Measurements from ENCODE around the gene TMEM125.

The TMEM125 gene

DNA sequence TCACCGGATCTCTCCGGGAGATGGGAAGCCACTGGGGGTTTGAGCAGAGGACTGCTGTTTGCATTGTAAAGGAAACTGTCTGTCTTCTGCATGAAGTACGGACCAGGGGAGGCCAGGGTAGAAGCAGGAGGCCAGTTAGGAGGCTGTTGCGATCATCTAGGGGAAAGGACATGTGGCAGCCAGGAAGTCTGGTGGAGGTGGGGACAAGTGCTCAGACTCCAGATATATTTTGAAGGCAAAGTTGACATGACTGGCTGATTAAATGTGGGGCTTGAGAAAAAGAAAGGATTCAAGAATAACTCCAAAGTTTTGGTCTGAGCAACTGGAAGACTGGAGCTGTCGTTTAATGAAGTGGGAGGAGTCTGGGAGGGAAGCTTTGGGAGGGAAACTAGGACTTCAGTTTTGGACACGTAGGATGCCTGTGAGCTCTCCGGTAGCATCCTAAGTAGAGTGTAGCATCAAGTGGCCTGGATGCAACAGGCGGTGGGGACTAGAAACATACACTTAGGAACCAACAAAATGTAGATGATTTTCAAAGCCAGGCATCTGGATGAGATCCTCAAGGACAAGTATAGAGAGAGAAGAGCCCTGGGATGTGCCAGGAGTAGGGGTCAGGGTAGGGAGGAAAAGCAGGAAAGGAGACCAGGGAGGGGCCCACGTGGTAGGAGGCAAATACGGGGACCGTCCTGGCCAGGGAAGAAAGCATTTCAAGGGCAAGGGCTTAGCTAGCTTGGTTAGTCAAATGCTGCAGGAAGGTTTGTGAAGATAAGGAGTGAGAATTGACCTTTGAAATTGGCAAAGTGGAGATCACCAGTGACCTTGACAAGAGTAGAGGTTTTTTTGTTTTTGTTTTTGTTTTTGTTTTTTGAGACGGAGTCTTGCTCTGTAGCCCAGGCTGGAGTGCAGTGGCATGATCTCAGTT lies 19.3 kb downstream of the TMEM125 start:
- Mint-ChIP-seq H3K36me3 (ENCODE audit: low read depth) (no peaks in the 10 kb centered on the region), H3K9me3 (no peaks in the 10 kb centered on the region), H3K27ac (no peak overlapping the region)

DNA sequence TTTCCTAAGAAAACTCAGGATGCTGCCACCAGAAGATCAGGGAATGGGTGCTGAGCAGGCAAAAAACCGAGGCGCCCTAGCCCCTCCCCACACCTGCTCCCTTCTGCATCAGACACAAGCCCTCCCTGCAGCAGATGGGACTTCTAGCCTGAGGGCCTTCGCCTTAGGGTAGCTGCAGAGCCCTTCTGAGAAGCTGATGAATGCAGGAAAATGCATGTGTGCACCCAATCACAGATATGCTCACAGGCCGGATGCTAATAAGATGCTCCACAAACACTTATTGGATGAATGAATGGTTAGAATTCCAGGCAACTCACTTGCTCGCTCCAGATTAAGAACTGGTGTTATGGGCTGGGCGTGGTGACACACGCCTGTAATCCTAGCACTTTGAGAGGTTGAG lies 22.4 kb downstream of the TMEM125 start:
- peaks cover 22% of the 10 kb centered on the region for H3K4me1 Mint-ChIP-seq (ENCODE audit: low read depth)
- H3K27ac Mint-ChIP-seq, result no peak overlapping the region
- DNase-seq, result no peak
- H3K27me3 Mint-ChIP-seq, result no peaks in the 10 kb centered on the region
- no peaks in the 10 kb centered on the region for H3K9me3 Mint-ChIP-seq
- H3K4me3 Mint-ChIP-seq, result no peak overlapping the region
- no peaks in the 10 kb centered on the region for H3K36me3 Mint-ChIP-seq (ENCODE audit: low read depth)

More for the DNA sequence above, 19.3 kb downstream of the TMEM125 start:
- no peaks in the 10 kb centered on the region for H3K4me1 Mint-ChIP-seq (ENCODE audit: low read depth)
- no peak for DNase-seq
- H3K4me3 Mint-ChIP-seq, result no peak overlapping the region
- H3K27me3 Mint-ChIP-seq, result no peaks in the 10 kb centered on the region

DNA sequence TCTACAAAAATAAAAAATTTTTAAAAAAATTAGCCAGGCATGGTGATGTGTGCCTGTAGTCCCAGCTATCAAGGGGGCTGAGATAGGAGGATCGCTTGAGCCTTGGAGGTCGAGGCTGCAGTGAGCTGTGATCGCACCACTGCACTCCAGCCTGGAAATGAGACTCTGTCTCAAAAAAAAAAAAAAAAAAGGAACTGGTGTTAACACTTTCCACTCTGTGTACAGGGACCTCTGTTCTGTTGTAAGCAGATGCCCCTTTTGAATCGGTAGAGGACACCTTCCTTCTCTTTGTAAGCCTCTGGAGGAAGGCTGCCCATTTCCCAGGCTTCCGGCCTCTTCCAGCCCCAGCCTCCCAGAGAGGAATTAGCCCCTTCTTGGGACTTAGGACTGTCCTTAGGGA lies 22.9 kb downstream of the TMEM125 start:
- no peaks in the 10 kb centered on the region for H3K36me3 Mint-ChIP-seq (ENCODE audit: low read depth)
- H3K9me3 Mint-ChIP-seq, result no peaks in the 10 kb centered on the region
- peaks cover 22% of the 10 kb centered on the region for H3K4me1 Mint-ChIP-seq (ENCODE audit: low read depth)
- H3K27me3 Mint-ChIP-seq, result no peaks in the 10 kb centered on the region
- no peak for DNase-seq
- no peak overlapping the region for H3K27ac Mint-ChIP-seq
- no peak overlapping the region for H3K4me3 Mint-ChIP-seq

DNA sequence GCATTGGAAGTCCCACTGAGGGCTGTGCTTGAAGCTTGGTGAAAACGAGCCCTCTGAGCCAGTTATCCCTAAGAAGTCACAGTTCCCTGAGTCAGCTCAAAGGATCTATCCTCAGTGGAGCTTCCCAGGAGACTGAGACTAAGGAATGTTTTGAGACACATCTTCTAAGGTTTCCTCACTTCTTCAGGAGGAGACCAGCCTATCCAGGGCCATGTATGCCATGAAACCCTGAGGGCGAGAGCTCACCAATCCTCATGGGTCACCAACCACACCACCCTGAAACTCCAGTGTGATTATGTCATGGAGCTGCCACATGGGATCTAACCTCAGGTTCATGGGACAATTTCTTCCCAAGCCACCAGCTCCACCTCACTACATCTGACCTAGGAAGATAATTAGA lies 23.4 kb downstream of the TMEM125 start:
- H3K27ac Mint-ChIP-seq, result no peak overlapping the region
- H3K36me3 Mint-ChIP-seq (ENCODE audit: low read depth), result no peaks in the 10 kb centered on the region

DNA sequence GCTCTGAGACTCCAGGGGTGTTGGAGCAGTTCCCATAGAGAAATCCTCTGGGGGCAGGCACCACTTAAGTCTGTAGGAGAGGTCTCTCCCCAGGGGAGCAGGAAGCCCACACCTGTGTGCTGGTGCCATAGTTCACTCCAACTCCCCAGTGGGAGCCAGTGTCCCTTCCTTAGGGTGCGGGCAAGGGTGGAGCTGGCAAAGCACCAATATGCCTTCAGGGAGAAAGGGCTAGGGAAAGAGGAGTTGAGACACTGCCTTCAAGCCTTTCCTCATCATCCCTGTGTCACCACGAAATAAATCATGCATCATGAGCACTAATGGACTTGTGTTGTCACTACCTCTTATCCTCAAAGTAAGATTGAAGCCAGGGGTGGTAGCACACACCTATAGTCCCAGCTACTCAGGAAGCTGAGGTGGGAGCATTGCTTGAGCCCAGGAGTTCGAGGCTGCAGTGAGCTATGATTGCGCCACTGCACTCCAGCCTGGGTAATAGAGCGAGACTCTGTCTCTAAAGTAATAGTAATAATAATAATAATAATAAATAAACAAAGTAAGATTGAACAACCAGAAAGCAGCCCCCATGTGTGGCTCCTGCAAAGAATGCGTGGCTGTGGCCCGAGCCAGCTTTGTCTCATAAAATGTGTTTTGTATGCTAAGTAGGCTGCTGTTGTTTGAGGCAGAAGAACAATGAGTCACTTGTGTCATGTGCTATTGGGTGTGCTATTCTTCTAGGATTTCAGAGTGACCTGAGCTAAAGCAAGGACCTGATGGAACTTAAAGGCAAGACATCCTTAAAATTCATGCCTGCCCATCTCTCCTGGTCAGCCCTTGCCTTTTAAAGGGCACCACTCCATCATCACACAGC lies 24.3 kb downstream of the TMEM125 start:
- Mint-ChIP-seq H3K27me3 (no peaks in the 10 kb centered on the region), H3K36me3 (ENCODE audit: low read depth) (no peaks in the 10 kb centered on the region), H3K4me1 (ENCODE audit: low read depth) (peaks cover 22% of the 10 kb centered on the region), H3K9me3 (no peaks in the 10 kb centered on the region), H3K27ac (no peak overlapping the region), H3K4me3 (no peak overlapping the region)
- no peak for DNase-seq

More for the DNA sequence above, 23.4 kb downstream of the TMEM125 start:
- DNase-seq, result no peak
- H3K27me3 Mint-ChIP-seq, result no peaks in the 10 kb centered on the region
- no peaks in the 10 kb centered on the region for H3K9me3 Mint-ChIP-seq
- H3K4me1 Mint-ChIP-seq (ENCODE audit: low read depth), result peaks cover 22% of the 10 kb centered on the region
- H3K4me3 Mint-ChIP-seq, result no peak overlapping the region

DNA sequence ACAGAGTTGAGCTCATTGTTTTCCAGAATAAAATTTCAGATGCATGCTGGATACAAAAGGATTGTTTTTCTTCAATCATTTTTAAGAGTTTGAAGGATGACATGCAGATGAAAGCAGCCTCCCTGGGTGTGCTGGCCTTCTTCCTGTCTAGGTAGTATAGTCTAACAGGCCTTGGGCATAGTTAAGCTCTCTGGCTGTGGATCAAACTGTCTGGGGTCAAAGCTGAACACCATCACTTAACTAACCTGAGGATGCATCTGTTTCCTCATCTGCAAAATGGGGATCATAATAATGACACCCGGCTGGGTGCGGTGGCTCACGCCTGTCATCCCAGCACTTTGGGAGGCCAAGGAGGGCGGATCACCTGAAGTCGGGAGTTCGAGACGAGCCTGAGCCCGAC lies 25.0 kb downstream of the TMEM125 start:
- no peaks in the 10 kb centered on the region for H3K27me3 Mint-ChIP-seq
- no peak for DNase-seq
- H3K4me1 Mint-ChIP-seq (ENCODE audit: low read depth), result peaks cover 22% of the 10 kb centered on the region
- H3K9me3 Mint-ChIP-seq, result no peaks in the 10 kb centered on the region
- H3K27ac Mint-ChIP-seq, result peak overlapping the region; percentile 37
- H3K4me3 Mint-ChIP-seq, result no peak overlapping the region
- no peaks in the 10 kb centered on the region for H3K36me3 Mint-ChIP-seq (ENCODE audit: low read depth)

DNA sequence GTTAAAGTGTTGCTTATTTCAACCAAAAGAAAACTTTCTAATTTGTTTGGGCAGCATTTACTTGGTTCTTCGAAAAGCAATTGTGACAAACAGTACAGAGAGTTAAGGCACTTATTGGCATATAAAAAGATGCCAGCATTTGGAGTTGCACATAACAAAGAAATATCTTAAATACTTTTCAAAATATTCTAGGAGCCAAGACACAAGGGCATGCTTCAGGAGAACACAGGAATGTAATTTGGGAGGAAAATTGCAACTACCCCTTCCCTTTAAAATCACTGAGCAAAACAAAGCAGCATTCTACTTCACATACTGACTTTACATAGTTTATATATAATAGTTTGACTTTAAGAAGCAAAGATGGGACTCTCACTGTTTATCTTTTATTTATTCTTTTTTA lies 26.4 kb downstream of the TMEM125 start:
- DNase-seq, result no peak
- Mint-ChIP-seq H3K36me3 (ENCODE audit: low read depth) (no peaks in the 10 kb centered on the region), H3K27me3 (no peaks in the 10 kb centered on the region), H3K4me3 (no peak overlapping the region), H3K9me3 (no peaks in the 10 kb centered on the region), H3K4me1 (ENCODE audit: low read depth) (peaks cover 22% of the 10 kb centered on the region), H3K27ac (peak overlapping the region; percentile 79)

DNA sequence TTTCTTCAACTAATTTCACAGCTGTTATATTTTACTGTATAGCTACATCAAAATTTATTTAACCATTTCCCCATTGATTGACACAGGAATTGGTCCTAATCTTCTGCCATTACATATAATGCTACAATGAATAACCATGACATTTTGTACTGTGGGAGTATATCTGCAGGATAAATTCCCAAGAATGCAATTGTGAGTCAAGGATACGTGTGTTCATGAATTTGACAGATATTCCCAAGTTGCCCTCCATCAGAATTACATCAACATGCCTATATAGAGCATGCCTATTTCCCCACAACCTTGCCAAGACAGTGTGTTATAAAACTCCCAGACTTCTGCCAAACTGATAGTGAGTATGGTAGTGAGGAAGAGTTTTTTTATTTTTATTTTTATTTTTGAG lies 28.3 kb downstream of the TMEM125 start:
- no peaks in the 10 kb centered on the region for H3K27me3 Mint-ChIP-seq
- H3K36me3 Mint-ChIP-seq (ENCODE audit: low read depth), result no peaks in the 10 kb centered on the region
- H3K4me3 Mint-ChIP-seq, result no peak overlapping the region
- peaks cover 22% of the 10 kb centered on the region for H3K4me1 Mint-ChIP-seq (ENCODE audit: low read depth)
- no peak for DNase-seq
- H3K27ac Mint-ChIP-seq, result no peak overlapping the region
- no peaks in the 10 kb centered on the region for H3K9me3 Mint-ChIP-seq

DNA sequence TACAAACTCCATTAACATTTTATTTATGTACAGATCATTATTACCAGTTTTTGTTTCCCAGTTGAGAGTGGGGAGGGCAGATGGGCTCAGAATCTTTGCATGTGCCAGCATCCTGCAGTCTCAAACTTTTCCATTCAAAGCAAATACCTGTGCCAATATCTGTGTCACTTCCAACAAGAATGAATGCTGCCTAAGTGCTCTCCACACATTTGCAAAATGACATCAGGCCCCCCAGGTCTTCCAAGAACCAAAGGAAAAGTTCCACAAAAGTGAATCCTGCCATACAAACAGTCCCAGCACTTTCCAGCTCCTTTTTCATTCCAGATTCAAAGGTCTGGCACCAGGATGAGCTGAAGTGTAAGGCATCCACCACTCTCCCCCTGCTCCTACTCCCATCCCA lies 29.3 kb downstream of the TMEM125 start:
- no peak overlapping the region for H3K27ac Mint-ChIP-seq
- H3K4me3 Mint-ChIP-seq, result no peak overlapping the region
- H3K9me3 Mint-ChIP-seq, result no peaks in the 10 kb centered on the region
- H3K27me3 Mint-ChIP-seq, result no peaks in the 10 kb centered on the region
- no peak for DNase-seq
- H3K4me1 Mint-ChIP-seq (ENCODE audit: low read depth), result peaks cover 22% of the 10 kb centered on the region
- H3K36me3 Mint-ChIP-seq (ENCODE audit: low read depth), result no peaks in the 10 kb centered on the region

DNA sequence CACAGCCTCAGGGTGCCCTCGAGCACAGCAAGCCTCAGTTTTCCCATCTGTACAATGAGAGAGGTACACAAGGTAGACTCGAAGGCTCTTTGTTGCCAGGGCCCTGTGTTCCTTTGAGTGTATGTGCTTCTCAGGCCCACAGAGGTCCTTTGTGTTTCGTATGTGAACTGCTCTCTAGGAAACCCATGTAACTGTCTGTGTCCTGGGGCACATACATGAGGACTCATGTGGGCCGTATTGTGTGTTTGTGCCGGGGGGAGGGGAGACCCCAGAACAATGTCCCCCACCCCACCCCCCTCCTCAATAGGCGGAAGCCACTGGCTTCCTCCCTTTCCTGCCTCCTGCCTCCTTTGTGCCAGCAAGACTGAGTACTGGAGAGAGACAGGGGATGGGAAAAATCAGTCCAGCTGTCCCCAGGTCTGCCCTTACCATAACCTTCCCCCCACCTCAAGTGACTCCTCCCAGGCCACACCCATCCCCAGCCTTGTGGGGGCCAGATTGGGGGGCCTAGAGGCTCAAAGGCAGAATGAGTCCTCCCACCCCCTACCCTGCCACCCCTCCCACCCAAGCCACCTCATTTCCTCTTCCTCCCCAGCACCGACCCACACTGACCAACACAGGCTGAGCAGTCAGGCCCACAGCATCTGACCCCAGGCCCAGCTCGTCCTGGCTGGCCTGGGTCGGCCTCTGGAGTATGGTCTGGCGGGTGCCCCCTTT lies 30.8 kb downstream of the TMEM125 start, which contains the start of gene TIE1:
Gene TIE1 (plus strand): TSS at position 605 of the 717 bp plus-strand sequence. CDS start 90 bp downstream, at position 695.
- H3K27me3 Mint-ChIP-seq, result no peaks in the 10 kb centered on the region
- no peak within 1 kb of the TSS for H3K4me3 Mint-ChIP-seq
- H3K9me3 Mint-ChIP-seq, result no peaks in the 10 kb centered on the region
- no peak within 1 kb of the TSS for H3K27ac Mint-ChIP-seq
- H3K36me3 Mint-ChIP-seq (ENCODE audit: low read depth), result no peaks in the 10 kb centered on the region
- peaks cover 12% of the 10 kb centered on the region for H3K4me1 Mint-ChIP-seq (ENCODE audit: low read depth)
- no peak for DNase-seq

DNA sequence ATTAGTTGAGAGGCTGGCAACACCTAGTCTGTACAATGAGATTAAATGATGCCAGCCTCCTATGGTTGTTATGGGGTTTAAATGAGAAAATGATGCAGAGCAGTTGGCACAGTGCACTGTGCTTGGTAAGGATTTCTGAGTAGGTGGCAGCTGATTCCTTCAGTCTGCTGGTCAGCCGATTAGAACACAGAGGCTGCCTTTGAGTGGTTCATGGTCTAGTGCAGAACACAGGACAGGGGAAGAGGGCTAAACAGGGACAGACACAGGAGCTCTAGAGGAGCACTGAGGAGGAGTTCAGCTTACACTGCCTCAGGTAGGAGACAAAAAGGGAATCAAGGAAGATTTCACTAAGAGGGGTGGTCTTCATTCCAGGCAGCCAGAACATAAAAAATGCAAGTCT lies 32.4 kb downstream of the TMEM125 start:
- Mint-ChIP-seq H3K36me3 (ENCODE audit: low read depth) (no peaks in the 10 kb centered on the region), H3K4me3 (no peak overlapping the region), H3K27me3 (no peaks in the 10 kb centered on the region), H3K27ac (no peak overlapping the region), H3K4me1 (ENCODE audit: low read depth) (no peaks in the 10 kb centered on the region), H3K9me3 (no peaks in the 10 kb centered on the region)
- no peak for DNase-seq

DNA sequence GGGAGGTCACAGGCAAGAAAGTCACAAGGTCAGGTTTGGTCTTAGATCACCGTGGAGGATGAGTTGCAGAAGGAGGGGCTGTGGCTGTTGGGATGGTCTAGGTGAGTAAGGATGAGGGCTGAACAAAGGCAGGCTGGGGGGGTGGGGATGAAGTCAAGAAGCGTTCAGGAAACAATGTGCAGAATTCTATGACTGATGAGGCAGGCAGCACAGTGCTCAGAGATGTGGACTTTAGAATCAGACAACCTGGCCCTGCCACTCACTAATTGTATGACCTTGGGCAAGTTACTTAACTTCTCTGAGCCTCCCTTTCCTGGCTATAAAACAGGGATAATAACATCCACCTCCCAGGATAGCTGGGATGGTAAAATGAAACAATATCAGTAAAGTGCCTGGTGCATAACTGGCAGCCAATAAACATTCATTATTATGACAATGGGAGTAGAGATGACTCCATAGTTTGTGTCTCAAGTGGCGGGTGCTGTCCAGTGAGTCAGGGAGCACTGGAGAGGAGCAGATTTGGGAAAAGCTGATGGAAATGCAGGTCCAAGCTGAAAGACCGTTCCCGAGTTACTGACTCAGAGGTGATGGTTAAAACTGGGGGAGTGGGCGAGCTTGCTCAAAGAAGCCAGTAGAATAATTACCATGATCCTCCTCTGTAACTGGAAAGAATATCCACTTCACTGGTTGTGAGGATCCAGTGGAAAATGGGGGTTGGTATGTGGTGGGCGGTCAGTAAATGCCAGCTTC lies 33.1 kb downstream of the TMEM125 start:
- H3K9me3 Mint-ChIP-seq, result no peaks in the 10 kb centered on the region
- no peak overlapping the region for H3K27ac Mint-ChIP-seq
- H3K4me3 Mint-ChIP-seq, result no peak overlapping the region
- no peaks in the 10 kb centered on the region for H3K27me3 Mint-ChIP-seq
- DNase-seq, result no peak
- no peaks in the 10 kb centered on the region for H3K4me1 Mint-ChIP-seq (ENCODE audit: low read depth)
- no peaks in the 10 kb centered on the region for H3K36me3 Mint-ChIP-seq (ENCODE audit: low read depth)

DNA sequence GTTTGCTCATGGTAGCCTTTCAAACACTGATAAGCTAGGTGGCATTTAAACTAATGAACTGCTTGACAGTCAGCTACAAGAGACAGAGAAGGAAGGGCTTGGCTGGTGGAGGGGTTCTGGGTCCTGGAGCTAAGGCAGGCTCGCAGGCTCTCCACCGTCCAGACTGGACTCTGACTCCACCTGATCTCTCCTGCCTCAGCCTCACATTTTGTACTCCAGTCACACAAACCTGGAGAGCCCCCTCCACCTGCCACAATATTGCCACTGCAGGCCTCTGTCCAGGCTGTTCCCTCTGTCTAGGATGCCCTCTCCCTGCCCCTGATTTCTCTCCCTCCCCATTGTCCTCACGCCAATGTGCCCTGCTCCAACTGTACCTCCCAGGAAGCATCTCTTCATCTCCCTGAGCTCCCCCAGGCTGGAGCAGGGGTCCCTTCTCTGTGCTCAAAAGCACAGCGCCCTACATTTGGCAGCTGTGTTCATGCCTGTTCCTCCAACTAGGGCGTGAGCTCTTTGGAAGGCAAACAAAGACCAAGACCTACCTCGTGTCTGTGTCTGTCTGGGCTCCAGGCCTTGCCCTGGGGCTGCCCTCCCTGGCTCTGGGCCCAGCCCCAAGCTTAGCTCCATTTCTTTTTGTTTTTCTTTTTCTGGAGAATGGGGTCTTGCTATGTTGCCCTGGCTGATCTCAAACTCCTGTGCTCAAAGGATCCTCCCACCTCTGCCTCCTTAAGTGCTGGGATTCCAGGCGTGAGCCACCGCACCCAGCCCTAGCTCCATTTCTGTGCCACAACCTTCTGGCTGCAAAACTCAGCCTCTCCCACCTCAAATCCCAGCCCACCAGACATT lies 33.9 kb downstream of the TMEM125 start:
- Mint-ChIP-seq H3K27me3 (no peaks in the 10 kb centered on the region), H3K4me1 (ENCODE audit: low read depth) (no peaks in the 10 kb centered on the region), H3K4me3 (no peak overlapping the region), H3K9me3 (no peaks in the 10 kb centered on the region), H3K36me3 (ENCODE audit: low read depth) (no peaks in the 10 kb centered on the region), H3K27ac (no peak overlapping the region)
- no peak for DNase-seq

Measured in activated T-cell treated with anti-CD3 and anti-CD28 coated beads, Interleukin-2, amount 50 U/mL, for 24 hours (primary cell).